AG04450 (cell line): ENCODE results near the gene ZSCAN21. TPM values are rescaled to one million over a fixed set of nuclear protein-coding genes. Genes with fewer than 3 reads are reported as not detected.
"Not testable (repeated sequence)": the region's sequence is repeated elsewhere in the genome, so short reads cannot be mapped to it uniquely, and the experiment has no call there.

Experiments
- CTCF ChIA-PET: fragments of 300-600, 350-600 bp; formaldehyde crosslinking; extraction: SDS; loops from one replicate; lab custom pipeline; 2022; ENCODE audit warnings: antibody characterized with exemption, inconsistent platforms; lab: Charles Lee
- POLR2A ChIA-PET: fragments of 350-600 bp; formaldehyde crosslinking; extraction: SDS; loops from one replicate; lab custom pipeline; 2021; ENCODE audit warnings: antibody characterized with exemption, inconsistent platforms; lab: Yijun Ruan, JAX
- DNase-seq: peaks from one replicate; pipeline ENCODE4 v3.0.0-alpha.2; 2011; ENCODE audit warnings: low read depth, low spot score
- H3K27ac ChIP-seq: one replicate; pipeline ENCODE4 v1.5.1; 2012; ENCODE audit warnings: low read depth, low read length, control low read depth
- H3K27me3 ChIP-seq: one replicate; pipeline ENCODE4 v1.6.0; 2012; ENCODE audit warnings: low read length; ENCODE audit not compliant: control insufficient read depth, insufficient read depth
- H3K4me3 ChIP-seq: 2 replicates; pipeline ENCODE4 v1.5.1; 2011; ENCODE audit warnings: mild to moderate bottlenecking, low read depth, low read length, control low read depth
- H3K9me3 ChIP-seq: 2 replicates; pipeline ENCODE4 v1.5.1; 2012; ENCODE audit warnings: low read length; ENCODE audit not compliant: control insufficient read depth, insufficient read depth
- polyA plus RNA-seq: library from polyadenylated mRNA; depleted of rRNA; stranded (reverse); fragments of >200 nt; gene quantifications from 2 replicates; pipeline ENCODE4 v1.2.3, GENCODE V29; 2011
- TF ChIP-seq, protein P1 (sequence below): IDR thresholded peaks from 2 replicates; pipeline ENCODE4 v1.5.1; 2011; ENCODE audit warnings: low read depth, low read length, control low read depth, inconsistent platforms

Gene ZSCAN21
- polyA plus RNA-seq, 1 experiment: 15.2 TPM

DNA sequence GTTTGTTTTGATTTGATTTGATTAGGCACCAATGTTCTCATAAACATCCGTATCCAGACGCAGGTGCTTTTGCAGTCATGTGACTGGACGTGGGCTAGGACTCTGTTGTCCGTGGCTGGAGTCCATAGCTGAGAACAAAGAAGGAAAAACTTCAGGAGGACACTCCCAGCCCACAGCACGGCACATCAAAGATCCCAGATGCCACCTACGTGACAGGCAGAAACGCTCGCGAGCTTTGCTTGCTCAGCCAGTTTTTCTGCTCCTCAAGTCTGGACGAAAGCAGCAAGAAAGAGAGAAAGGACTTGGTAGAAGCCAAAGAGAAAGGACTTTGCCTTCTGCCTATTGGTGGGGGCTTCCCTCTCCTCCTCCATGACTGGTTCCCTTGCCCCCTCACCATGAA is 41.0 kb upstream of the ZSCAN21 start:
- TF ChIP-seq, protein P1, sequence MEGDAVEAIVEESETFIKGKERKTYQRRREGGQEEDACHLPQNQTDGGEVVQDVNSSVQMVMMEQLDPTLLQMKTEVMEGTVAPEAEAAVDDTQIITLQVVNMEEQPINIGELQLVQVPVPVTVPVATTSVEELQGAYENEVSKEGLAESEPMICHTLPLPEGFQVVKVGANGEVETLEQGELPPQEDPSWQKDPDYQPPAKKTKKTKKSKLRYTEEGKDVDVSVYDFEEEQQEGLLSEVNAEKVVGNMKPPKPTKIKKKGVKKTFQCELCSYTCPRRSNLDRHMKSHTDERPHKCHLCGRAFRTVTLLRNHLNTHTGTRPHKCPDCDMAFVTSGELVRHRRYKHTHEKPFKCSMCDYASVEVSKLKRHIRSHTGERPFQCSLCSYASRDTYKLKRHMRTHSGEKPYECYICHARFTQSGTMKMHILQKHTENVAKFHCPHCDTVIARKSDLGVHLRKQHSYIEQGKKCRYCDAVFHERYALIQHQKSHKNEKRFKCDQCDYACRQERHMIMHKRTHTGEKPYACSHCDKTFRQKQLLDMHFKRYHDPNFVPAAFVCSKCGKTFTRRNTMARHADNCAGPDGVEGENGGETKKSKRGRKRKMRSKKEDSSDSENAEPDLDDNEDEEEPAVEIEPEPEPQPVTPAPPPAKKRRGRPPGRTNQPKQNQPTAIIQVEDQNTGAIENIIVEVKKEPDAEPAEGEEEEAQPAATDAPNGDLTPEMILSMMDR: no peak

DNA sequence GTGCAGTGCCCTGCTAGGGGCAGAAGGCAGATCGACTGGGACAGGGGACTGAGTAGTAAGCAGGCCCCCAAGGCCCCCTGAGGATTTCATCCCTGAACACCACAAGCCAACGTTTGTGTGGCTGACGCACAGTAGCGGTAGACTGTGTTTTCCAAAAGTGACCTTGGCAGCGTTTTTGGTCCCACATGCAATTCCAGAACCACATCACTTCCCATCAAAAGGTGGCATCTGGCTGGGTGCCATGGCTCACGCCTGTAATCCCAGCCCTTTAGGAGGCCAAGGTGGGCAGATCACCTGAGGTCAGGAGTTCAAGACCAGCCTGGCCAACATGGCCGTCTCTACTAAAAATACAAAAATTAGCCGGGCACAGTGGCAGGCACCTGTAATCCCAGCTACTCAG is 39.6 kb upstream of the ZSCAN21 start:
- DNase-seq, H3K27ac ChIP-seq, H3K4me3 ChIP-seq, H3K27me3 ChIP-seq, POLR2A ChIA-PET, H3K9me3 ChIP-seq: not testable (repeated sequence)
- CTCF ChIA-PET: interaction anchor here (0.7 to 1.3 kb wide), 2 partner anchors 10 to 19 kb away, joined by 3 to 5 read pairs; no protein-coding TSS in a partner anchor

More for the DNA sequence above, 41.0 kb upstream of the ZSCAN21 start:
- DNase-seq: no peak
- Histone ChIP-seq H3K27me3 (peaks cover 9% of the 10 kb centered on the region), H3K4me3 (no peak overlapping the region), H3K9me3 (no peaks in the 10 kb centered on the region; the same call in 1 of the 2 replicates), H3K27ac (no peak overlapping the region)
- ChIA-PET POLR2A (no interaction called here), CTCF (interaction anchor here (0.7 to 1.2 kb wide), 2 partner anchors 15 to 60 kb away, joined by 3 to 7 read pairs; no protein-coding TSS in a partner anchor)

DNA sequence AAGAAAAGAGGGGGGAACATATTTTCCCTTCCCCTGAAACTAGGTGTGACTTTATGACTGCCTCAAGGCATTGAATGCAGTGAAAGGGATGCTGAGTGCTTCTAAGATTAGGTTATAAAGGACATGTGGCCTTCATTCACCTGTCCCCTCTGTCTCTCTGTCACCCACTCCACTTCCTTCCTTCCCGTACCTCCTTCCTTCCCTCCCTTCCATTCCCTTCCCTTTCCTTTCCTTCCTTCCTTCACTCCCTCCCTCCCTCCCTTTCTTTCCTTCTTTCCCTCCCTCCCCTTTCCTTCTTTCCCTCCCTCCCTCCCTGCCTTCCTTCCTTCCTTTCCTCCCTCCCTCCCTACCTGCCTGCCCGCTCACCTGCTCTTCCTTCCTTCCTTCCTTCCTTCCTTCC is 38.7 kb upstream of the ZSCAN21 start:
- TF ChIP-seq, protein P1: no peak
- Histone ChIP-seq H3K27me3 (peaks cover 7% of the 10 kb centered on the region), H3K9me3 (no peaks in the 10 kb centered on the region; the same call in 1 of the 2 replicates), H3K27ac (no peak overlapping the region), H3K4me3 (no peak overlapping the region)
- no peak for DNase-seq
- CTCF ChIA-PET: interaction anchor here (1.3 kb wide), 1 partner anchor 20 kb away, joined by 3 read pairs; no protein-coding TSS in a partner anchor
- POLR2A ChIA-PET: no interaction called here

DNA sequence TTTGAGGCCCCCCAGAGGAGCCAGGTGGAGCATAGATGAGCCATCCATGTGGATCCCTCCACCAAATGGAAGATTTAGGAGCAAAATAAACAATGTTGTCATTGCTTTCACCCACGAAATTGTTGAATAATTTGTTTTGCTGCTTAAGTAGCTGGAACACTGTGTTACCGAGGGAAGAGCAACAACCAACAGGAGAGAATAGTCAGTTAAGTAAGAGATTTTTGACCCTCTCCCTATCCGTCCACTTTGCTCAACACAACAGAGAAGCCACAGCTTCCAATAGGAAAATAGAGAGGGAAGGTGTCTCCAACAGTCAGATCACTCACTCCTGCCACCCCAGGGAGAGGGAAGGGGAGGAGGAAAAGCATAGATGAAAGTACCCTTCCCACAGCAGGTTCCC is 38.1 kb upstream of the ZSCAN21 start:
- no peak for DNase-seq
- POLR2A ChIA-PET: interaction anchor here (0.5 kb wide), 1 partner anchor 33 kb away, joined by 7 read pairs; no protein-coding TSS in a partner anchor
- peaks cover 7% of the 10 kb centered on the region for H3K27me3 ChIP-seq
- CTCF ChIA-PET: no interaction called here
- H3K4me3 ChIP-seq: no peak overlapping the region
- no peak overlapping the region for H3K27ac ChIP-seq
- H3K9me3 ChIP-seq: no peaks in the 10 kb centered on the region; the same call in 1 of the 2 replicates
- TF ChIP-seq, protein P1: no peak

DNA sequence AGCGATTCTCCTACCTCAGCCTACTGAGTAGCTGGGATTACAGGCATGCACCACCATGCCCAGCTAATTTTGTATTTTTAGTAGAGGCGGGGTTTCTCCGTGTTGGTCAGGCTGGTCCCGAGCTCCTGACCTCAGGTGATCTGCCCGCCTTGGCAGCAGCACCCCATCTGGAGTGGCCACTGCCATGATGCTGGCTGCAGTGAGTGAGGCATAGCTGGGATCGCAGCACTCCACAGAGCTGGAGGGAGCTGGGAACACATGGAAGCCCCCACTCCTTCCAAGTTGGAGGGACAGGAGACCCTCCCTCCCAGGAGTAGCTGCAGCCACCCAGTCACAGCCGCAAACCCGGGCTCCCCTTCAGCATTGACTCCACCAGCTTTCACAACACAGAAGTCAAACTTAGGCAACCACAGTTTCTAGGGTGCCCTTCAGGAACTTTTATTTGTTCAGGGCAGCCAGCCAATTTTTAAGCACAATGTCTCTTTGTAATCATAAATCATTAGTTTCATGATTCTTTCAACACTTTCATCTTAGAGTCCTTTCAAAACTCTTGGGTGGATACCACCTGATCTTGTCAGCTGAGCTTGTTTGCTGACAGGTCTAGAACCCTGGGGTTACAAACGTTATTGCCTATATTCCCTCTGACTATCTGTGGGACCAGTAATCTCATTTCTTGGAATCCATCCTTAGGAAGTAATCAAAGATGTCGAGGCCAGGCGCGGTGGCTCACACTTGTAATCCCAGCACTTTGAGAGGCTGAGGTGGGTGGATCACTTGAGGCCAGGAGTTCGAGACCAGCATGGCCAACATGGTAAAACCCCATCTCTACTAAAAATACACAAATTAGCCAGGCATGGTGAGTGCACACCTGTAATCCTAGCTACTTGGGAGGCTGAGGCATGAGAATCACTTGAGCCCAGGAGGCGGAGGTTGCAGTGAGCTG is 36.9 kb upstream of the ZSCAN21 start:
- POLR2A ChIA-PET: not testable (repeated sequence)

DNA sequence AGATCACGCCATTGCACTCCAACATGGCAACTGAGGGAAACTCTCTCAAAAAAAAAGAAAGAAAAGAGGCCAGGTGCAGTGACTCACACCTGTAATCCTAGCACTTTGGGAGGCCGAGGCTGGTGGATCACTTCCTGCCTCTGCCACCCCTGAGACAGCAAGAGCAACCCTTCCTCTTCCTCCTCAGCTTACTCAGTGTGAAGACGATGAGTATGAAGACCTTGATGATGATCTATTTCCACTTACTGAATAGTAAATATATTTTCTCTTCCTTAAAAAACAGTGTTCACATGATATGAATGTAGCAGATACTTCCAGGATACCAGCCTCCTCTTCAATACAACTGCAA is 36.3 kb upstream of the ZSCAN21 start:
- no peak for DNase-seq
- Histone ChIP-seq H3K9me3 (no peaks in the 10 kb centered on the region; the same call in 1 of the 2 replicates), H3K27me3 (peaks cover 7% of the 10 kb centered on the region), H3K4me3 (no peak overlapping the region), H3K27ac (no peak overlapping the region)
- ChIA-PET CTCF (interaction anchor here (1.3 kb wide), 1 partner anchor 19 kb away, joined by 3 read pairs; no protein-coding TSS in a partner anchor), POLR2A (no interaction called here)
- TF ChIP-seq, protein P1: no peak

More for the DNA sequence above, 36.9 kb upstream of the ZSCAN21 start:
- CTCF ChIA-PET: interaction anchor here (1.3 kb wide), 1 partner anchor 18 kb away, joined by 3 read pairs; no protein-coding TSS in a partner anchor
- not testable (repeated sequence) for DNase-seq, H3K27ac ChIP-seq, H3K9me3 ChIP-seq, H3K4me3 ChIP-seq, H3K27me3 ChIP-seq
